Neural progenitor cell (in vitro differentiated cells): Measurements from ENCODE around the gene CFAP161.

Experiments used
- EZH2 ChIP-seq: fragments of 200-600 bp; sonication (generic); IDR thresholded peaks from 2 replicates; pipeline ENCODE4 v1.6.1; 2017; ENCODE audit warnings: antibody characterized with exemption, mild to moderate bottlenecking, moderate library complexity
- EZH2phosphoT487 ChIP-seq: fragments of 200-600 bp; sonication (generic); IDR thresholded peaks from 2 replicates; pipeline ENCODE4 v1.6.1; 2017; ENCODE audit warnings: antibody characterized with exemption
- TF ChIP-seq, protein P1 (sequence below): fragments of 200-600 bp; sonication (generic); IDR thresholded peaks from 2 replicates; pipeline ENCODE4 v1.5.1; 2017; ENCODE audit warnings: antibody characterized with exemption, mild to moderate bottlenecking

DNA sequence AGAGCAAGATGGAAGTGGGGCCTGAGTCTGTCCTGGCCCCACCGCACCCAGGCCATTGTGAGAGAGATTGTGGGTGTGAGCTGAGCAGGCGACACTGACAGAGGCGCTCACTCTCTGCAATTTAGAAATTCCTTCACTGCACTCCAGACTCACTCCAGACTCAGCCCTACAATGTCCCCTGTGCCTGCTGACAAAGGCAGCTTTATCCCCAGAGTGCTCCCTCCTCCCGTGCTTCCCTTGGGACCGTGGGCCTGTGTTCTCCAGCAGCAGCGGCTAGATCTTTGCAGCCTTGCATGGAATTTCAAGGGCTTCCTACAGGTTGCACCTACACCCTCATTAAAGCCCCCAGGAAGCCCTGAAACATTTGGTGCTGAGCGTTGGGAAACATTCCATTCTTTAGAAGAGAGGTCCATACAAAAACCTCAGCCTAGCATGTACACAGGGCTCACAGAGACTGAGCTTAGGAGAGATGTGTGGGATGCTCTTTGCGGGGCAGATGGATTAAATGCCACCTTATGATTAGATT is 61.3 kb downstream of the CFAP161 start:
- TF ChIP-seq, protein P1, sequence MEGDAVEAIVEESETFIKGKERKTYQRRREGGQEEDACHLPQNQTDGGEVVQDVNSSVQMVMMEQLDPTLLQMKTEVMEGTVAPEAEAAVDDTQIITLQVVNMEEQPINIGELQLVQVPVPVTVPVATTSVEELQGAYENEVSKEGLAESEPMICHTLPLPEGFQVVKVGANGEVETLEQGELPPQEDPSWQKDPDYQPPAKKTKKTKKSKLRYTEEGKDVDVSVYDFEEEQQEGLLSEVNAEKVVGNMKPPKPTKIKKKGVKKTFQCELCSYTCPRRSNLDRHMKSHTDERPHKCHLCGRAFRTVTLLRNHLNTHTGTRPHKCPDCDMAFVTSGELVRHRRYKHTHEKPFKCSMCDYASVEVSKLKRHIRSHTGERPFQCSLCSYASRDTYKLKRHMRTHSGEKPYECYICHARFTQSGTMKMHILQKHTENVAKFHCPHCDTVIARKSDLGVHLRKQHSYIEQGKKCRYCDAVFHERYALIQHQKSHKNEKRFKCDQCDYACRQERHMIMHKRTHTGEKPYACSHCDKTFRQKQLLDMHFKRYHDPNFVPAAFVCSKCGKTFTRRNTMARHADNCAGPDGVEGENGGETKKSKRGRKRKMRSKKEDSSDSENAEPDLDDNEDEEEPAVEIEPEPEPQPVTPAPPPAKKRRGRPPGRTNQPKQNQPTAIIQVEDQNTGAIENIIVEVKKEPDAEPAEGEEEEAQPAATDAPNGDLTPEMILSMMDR, result no peak
- TF ChIP-seq EZH2 (no peak), EZH2phosphoT487 (no peak)
